ENCODE data around the gene EPO. TPM values are rescaled to one million over a fixed set of nuclear protein-coding genes. Genes with fewer than 3 reads are reported as not detected.

Gene EPO
- total and polyA plus RNA-seq, 2 experiments from 2014 or later, result 0.46 TPM; not detected in 1

DNA sequence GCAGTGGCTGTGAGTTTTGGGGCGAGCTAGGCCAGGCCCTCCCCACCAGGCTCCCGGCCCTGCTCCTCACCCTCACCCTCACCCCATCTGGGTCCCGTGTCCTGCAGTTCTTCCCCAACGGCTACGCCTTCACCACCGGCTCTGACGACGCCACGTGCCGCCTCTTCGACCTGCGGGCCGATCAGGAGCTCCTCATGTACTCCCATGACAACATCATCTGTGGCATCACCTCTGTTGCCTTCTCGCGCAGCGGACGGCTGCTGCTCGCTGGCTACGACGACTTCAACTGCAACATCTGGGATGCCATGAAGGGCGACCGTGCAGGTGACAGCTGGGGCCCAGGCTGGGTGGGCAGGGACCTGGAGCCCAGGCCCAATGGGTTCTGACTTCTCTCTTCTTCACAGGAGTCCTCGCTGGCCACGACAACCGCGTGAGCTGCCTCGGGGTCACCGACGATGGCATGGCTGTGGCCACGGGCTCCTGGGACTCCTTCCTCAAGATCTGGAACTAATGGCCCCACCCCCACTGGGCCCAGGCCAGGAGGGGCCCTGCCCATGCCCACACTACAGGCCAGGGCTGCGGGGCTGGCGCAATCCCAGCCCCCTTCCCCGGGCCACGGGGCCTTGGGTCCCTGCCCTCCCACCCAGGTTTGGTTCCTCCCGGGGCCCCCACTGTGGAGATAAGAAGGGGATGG is 41.8 kb upstream of the EPO start:
- no peak for TF ChIP-seq CTCF (IDR thresholded peaks at IDR 0.05; ENCODE audit: low read depth, low read length)
- no peak for DNase-seq (ENCODE audit: low read depth in 1 of 2, low spot score in 1 of 2)
- H3K36me3 ChIP-seq, result peaks cover 34% of the 10 kb centered on the region
- H3K9me3 ChIP-seq (ENCODE audit: low read depth), result no peaks in the 10 kb centered on the region
- peaks cover 4% of the 10 kb centered on the region for H3K4me1 ChIP-seq (ENCODE audit: low read depth)
- H3K27me3 ChIP-seq, result no peaks in the 10 kb centered on the region
- peak overlapping the region; percentile 68 for H3K27ac ChIP-seq
- no peak overlapping the region for H3K4me3 ChIP-seq

DNA sequence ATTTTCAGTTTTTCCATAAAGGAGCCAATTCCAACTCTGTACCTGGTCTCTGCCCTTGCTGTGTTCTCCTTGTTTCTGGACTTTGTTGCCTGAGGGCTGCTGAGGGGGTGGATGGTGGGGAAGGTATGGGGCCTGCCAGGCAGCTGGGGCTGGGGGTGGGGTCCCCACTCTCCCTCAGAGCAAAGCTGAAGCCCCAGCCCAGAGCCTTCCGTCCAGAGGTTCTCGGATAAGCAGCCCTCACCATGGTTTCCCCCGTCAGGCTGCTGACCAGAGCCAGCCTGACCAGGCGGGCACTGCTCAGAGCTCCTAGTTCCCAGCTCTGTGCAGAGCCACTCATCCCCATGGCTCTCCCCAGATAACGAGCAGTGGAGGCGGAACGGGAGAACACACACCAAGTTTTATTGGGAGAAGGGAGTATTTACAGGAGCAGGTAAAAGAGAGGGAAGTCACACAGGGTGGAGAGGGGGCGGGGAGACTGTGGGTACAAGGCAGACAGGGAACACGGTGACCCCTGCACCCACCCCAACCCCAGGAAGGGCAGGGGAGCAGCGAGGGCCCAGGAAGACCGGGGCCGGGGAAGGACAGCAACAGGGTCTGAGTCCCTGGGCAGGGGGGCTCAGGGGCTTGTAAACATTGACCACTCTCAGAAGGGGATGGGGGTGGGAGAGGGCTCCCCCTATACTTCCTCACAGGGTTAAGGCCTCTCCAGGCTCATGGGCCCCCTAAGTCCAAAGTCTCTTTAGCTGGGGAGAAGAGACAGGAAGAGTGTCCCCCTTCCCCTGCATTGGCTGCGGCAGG is 40.9 kb upstream of the EPO start:
- Histone ChIP-seq H3K4me3 (no peak overlapping the region), H3K9me3 (ENCODE audit: low read depth) (no peaks in the 10 kb centered on the region), H3K36me3 (peaks cover 40% of the 10 kb centered on the region), H3K4me1 (ENCODE audit: low read depth) (peaks cover 4% of the 10 kb centered on the region), H3K27me3 (no peaks in the 10 kb centered on the region), H3K27ac (peak overlapping the region; percentile 68)
- no peak for TF ChIP-seq CTCF (IDR thresholded peaks at IDR 0.05; ENCODE audit: low read depth, low read length)
- no peak for DNase-seq (ENCODE audit: low read depth in 1 of 2, low spot score in 1 of 2)

- TF ChIP-seq CTCF (IDR thresholded peaks at IDR 0.05; ENCODE audit: low read depth, low read length), result no peak
- no peaks in the 10 kb centered on the region for H3K27me3 ChIP-seq
- DNase-seq (ENCODE audit: low read depth in 1 of 2, low spot score in 1 of 2), result peak in 1 of 2 donors; percentile 30
- peaks cover 46% of the 10 kb centered on the region for H3K36me3 ChIP-seq
- peaks cover 4% of the 10 kb centered on the region for H3K4me1 ChIP-seq (ENCODE audit: low read depth)
- no peak overlapping the region for H3K4me3 ChIP-seq
- no peaks in the 10 kb centered on the region for H3K9me3 ChIP-seq (ENCODE audit: low read depth)
- peak overlapping the region; percentile 68 for H3K27ac ChIP-seq
These were observed 40.2 kb upstream of the EPO start for GRCh38 chr7:100679927-100680575.

DNA sequence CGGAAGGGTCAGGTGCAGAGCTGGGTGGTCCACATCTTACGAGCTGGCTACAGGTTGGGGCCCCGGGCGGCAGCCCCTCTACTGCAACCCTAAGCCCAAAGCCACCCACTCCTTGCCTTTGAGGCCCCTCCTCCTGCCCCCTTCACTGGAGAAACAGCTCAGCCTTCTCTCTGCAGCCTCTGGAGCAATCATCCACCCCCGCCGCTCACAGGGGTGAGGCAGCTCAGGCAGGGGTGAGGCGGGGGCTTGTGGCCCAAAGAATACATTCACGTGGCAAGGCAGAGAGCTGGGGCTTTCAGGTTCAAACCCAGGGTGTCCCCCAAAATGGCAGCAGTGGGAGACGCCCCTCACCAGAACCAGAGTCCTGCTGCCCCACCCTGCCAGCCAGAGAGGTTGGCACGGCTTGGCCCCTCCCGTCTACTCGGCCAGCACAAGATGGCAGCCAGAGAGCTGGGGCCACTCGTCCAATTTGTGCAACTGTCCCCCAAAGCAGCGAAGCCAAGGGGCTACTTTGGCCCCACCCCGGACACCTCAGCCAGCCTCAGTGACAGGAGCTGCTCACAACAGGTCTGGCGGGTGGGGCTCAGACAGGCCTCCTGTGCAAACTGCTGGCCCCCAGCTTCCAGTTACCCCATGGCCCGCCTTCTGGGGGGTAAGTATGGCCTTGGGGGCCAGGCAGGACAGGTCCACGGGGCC is 39.5 kb upstream of the EPO start:
- TF ChIP-seq CTCF (IDR thresholded peaks at IDR 0.05; ENCODE audit: low read depth, low read length), result no peak
- H3K27ac ChIP-seq, result peak overlapping the region; percentile 57
- no peaks in the 10 kb centered on the region for H3K9me3 ChIP-seq (ENCODE audit: low read depth)
- DNase-seq (ENCODE audit: low read depth in 1 of 2, low spot score in 1 of 2), result no peak
- H3K27me3 ChIP-seq, result no peaks in the 10 kb centered on the region
- H3K4me3 ChIP-seq, result no peak overlapping the region
- peaks cover 1% of the 10 kb centered on the region for H3K4me1 ChIP-seq (ENCODE audit: low read depth)
- H3K36me3 ChIP-seq, result peaks cover 53% of the 10 kb centered on the region

GRCh38 chr7:100681491-100682227 is 38.6 kb upstream of the EPO start:
- no peak for TF ChIP-seq CTCF (IDR thresholded peaks at IDR 0.05; ENCODE audit: low read depth, low read length)
- no peaks in the 10 kb centered on the region for H3K4me1 ChIP-seq (ENCODE audit: low read depth)
- no peaks in the 10 kb centered on the region for H3K27me3 ChIP-seq
- H3K4me3 ChIP-seq, result no peak overlapping the region
- H3K36me3 ChIP-seq, result peaks cover 55% of the 10 kb centered on the region
- H3K9me3 ChIP-seq (ENCODE audit: low read depth), result no peaks in the 10 kb centered on the region
- H3K27ac ChIP-seq, result no peak overlapping the region
- no peak for DNase-seq (ENCODE audit: low read depth in 1 of 2, low spot score in 1 of 2)

Data from cardiac muscle cell (in vitro differentiated cells and primary cell).